A549 (cell line): ENCODE measurements around the gene HSFX3. TPM values are rescaled to one million over a fixed set of nuclear protein-coding genes. Genes with fewer than 3 reads are reported as not detected.

Experiments
- ATAC-seq, 2 experiments: fragments of 200-7000 bp in 1 of 2; fragments of >200 bp in 1 of 2; cut with Nextera tagmentation in 1 of 2; cut with Tn5 transposase in 1 of 2; 3 replicates each; pipeline versions ENCODE4 v1.8.0 to v1.9.1; 2018 to 2020; ENCODE audit warnings: mild to moderate bottlenecking in 1 of 2, moderate library complexity in 1 of 2
- CTCF ChIA-PET: fragments of 300-600 bp; sonication (Branson Sonifier 250); formaldehyde crosslinking; extraction: SDS; loops from one replicate; lab custom pipeline; 2021; ENCODE audit warnings: antibody characterized with exemption, inconsistent platforms; lab: Yijun Ruan, JAX
- POLR2A ChIA-PET: fragments of 350-600 bp; formaldehyde crosslinking; extraction: SDS; loops from one replicate; lab custom pipeline; 2021; ENCODE audit warnings: antibody characterized with exemption, inconsistent platforms; lab: Yijun Ruan, JAX
- DNase-seq, 2 experiments: peaks; one replicate each; pipeline versions ENCODE4 v3.0.0 to v3.0.0-alpha.2; 2011 to 2016; ENCODE audit warnings: low read depth in 1 of 2, low spot score in 1 of 2
- FAIRE-seq: peaks from 2 replicates; lab custom pipeline; 2011; peaks lifted over from hg19 to GRCh38; lab: Jason Lieb, UNC
- H3K27ac ChIP-seq, 2 experiments: fragments of >200 bp; sonication (Bioruptor Twin); formaldehyde crosslinking; 3 replicates each; pipeline ENCODE4 v1.5.1; 2016 to 2017
- H3K4me1 ChIP-seq: fragments of >200 bp; sonication (Bioruptor Twin); formaldehyde crosslinking; 3 replicates; pipeline ENCODE4 v1.6.1; 2016
- H3K4me2 ChIP-seq: fragments of >200 bp; sonication (Bioruptor Twin); formaldehyde crosslinking; 3 replicates; pipeline ENCODE4 v1.6.1; 2016
- H3K4me3 ChIP-seq: fragments of >200 bp; sonication (Bioruptor Twin); formaldehyde crosslinking; 3 replicates; pipeline ENCODE4 v1.5.1; 2016
- H3K9me3 ChIP-seq: fragments of >200 bp; sonication (Bioruptor Twin); formaldehyde crosslinking; 3 replicates; pipeline ENCODE4 v1.6.1; 2016
- CBX2 ChIP-seq: fragments of 200-600 bp; sonication (generic); IDR thresholded peaks from 2 replicates; pipeline ENCODE4 v1.6.1; 2016; ENCODE audit warnings: low read depth, mild to moderate bottlenecking, borderline replicate concordance
- CBX8 ChIP-seq: fragments of 200-600 bp; sonication (generic); IDR thresholded peaks from 2 replicates; pipeline ENCODE4 v1.6.1; 2016
- CEBPB ChIP-seq, 2 experiments: fragments of >200 bp in 1 of 2; sonication (Bioruptor Twin) in 1 of 2; formaldehyde crosslinking in 1 of 2; IDR thresholded peaks; 2 replicates each; pipeline ENCODE4 v1.6.1; 2012 to 2016
- CHD4 ChIP-seq: fragments of 200-600 bp; sonication (generic); IDR thresholded peaks from 2 replicates; pipeline ENCODE4 v1.6.1; 2016; ENCODE audit warnings: antibody characterized with exemption, mild to moderate bottlenecking, borderline replicate concordance
- E2F6 ChIP-seq: IDR thresholded peaks from 2 replicates; pipeline ENCODE4 v1.6.1; 2012; ENCODE audit warnings: low read depth, borderline replicate concordance
- EHMT2 ChIP-seq: fragments of 200-600 bp; sonication (generic); IDR thresholded peaks from 2 replicates; pipeline ENCODE4 v1.6.1; 2016; ENCODE audit warnings: antibody characterized with exemption, low read depth, mild to moderate bottlenecking, moderate library complexity
- ELK1 ChIP-seq: fragments of 150-350 bp; IDR thresholded peaks from 2 replicates; pipeline ENCODE4 v1.6.1; 2014; ENCODE audit warnings: low read depth, mild to moderate bottlenecking, low read length
- ESRRA ChIP-seq: fragments of 150-350 bp; IDR thresholded peaks from 2 replicates; pipeline ENCODE4 v1.6.1; 2014; ENCODE audit warnings: mild to moderate bottlenecking, low read length, borderline replicate concordance
- HDAC2 ChIP-seq: fragments of 200-600 bp; sonication (generic); IDR thresholded peaks from 2 replicates; pipeline ENCODE4 v1.6.1; 2016
- HEYL ChIP-seq: fragments of 250-450 bp; sonication (Bioruptor Pico); IDR thresholded peaks from 2 replicates; pipeline ENCODE4 v1.8.0; 2021; ENCODE audit warnings: mild to moderate bottlenecking, moderate library complexity
- HMGXB4 ChIP-seq: fragments of 250-450 bp; sonication (Bioruptor Pico); IDR thresholded peaks from 2 replicates; pipeline ENCODE4 v1.5.0; 2021; ENCODE audit warnings: mild to moderate bottlenecking, moderate library complexity, borderline replicate concordance
- HOXB5 ChIP-seq: fragments of 250-450 bp; sonication (Bioruptor Pico); IDR thresholded peaks from 2 replicates; pipeline ENCODE4 v1.5.0; 2020; ENCODE audit warnings: mild to moderate bottlenecking, moderate library complexity
- JUN ChIP-seq, 2 experiments: fragments of >200 bp; sonication (Bioruptor Twin); formaldehyde crosslinking; IDR thresholded peaks; 2 replicates in 1 of 2; 3 replicates in 1 of 2; pipeline ENCODE4 v1.6.1; 2016 to 2017
- KDM5A ChIP-seq: fragments of 200-600 bp; sonication (generic); IDR thresholded peaks from 2 replicates; pipeline ENCODE4 v1.6.1; 2016; ENCODE audit warnings: antibody characterized with exemption, mild to moderate bottlenecking
- MAZ ChIP-seq: fragments of 150-350 bp; IDR thresholded peaks from 2 replicates; pipeline ENCODE4 v1.6.1; 2014; ENCODE audit warnings: antibody characterized with exemption, low read depth, low read length, borderline replicate concordance
- NPAS2 ChIP-seq: fragments of 250-450 bp; sonication (Bioruptor Pico); IDR thresholded peaks from 2 replicates; pipeline ENCODE4 v1.8.0; 2022; ENCODE audit warnings: mild to moderate bottlenecking, moderate library complexity, borderline replicate concordance
- POLR2A ChIP-seq: IDR thresholded peaks from 2 replicates; pipeline ENCODE4 v1.6.1; 2012; ENCODE audit warnings: mild to moderate bottlenecking, low read length
- POLR2AphosphoS2 ChIP-seq: conservative IDR thresholded peaks from 2 replicates; pipeline ENCODE4 v1.6.1; 2012; ENCODE audit warnings: low read length, improper control_type of control experiment, inconsistent platforms
- RAD21 ChIP-seq, 2 experiments: fragments of >200 bp in 1 of 2; sonication (Bioruptor Twin) in 1 of 2; formaldehyde crosslinking in 1 of 2; IDR thresholded peaks in 1 of 2; conservative IDR thresholded peaks in 1 of 2; 2 replicates in 1 of 2; 3 replicates in 1 of 2; pipeline ENCODE4 v1.6.1; 2012 to 2018; ENCODE audit warnings: inconsistent platforms in 1 of 2
- REST ChIP-seq: fragments of 200-600 bp; sonication (generic); IDR thresholded peaks from 2 replicates; pipeline ENCODE4 v1.6.1; 2016; ENCODE audit warnings: antibody characterized with exemption, mild to moderate bottlenecking, moderate library complexity
- SMC3 ChIP-seq: fragments of >200 bp; sonication (Bioruptor Twin); formaldehyde crosslinking; IDR thresholded peaks from 3 replicates; pipeline ENCODE4 v1.6.1; 2018; ENCODE audit warnings: inconsistent platforms
- SREBF2 ChIP-seq: fragments of 450-650 bp; IDR thresholded peaks from 2 replicates; pipeline ENCODE4 v1.6.1; 2014; ENCODE audit warnings: mild to moderate bottlenecking, moderate library complexity
- TFCP2L1 ChIP-seq: fragments of 250-450 bp; sonication (Bioruptor Pico); IDR thresholded peaks from 2 replicates; pipeline ENCODE4 v1.5.0; 2021; ENCODE audit warnings: mild to moderate bottlenecking
- ZC3H11A ChIP-seq: fragments of 450-650 bp; IDR thresholded peaks from 2 replicates; pipeline ENCODE4 v1.6.1; 2014; ENCODE audit warnings: antibody characterized with exemption, mild to moderate bottlenecking
- ZSCAN20 ChIP-seq: fragments of 250-450 bp; sonication (Bioruptor Pico); IDR thresholded peaks from 2 replicates; pipeline ENCODE4 v1.8.0; 2022; ENCODE audit warnings: mild to moderate bottlenecking, moderate library complexity
- WGBS: methylation state at CpG from one replicate; pipeline ENCODE4 v1.1.6; 2017; ENCODE audit errors: missing lambda C conversion rate; 5-methylcytosine and 5-hydroxymethylcytosine counted together
- polyA plus RNA-seq, 4 experiments: library from polyadenylated mRNA; depleted of rRNA in 3 of 4; stranded (reverse); fragments of >200 nt; fragmentation: RNase III in 1 of 4; extraction: RNeasy Plus Mini Kit Qiagen cat#74134 plus additional on column Dnase treatment in 1 of 4; gene quantifications; 2 replicates in 3 of 4; 3 replicates in 1 of 4; pipeline ENCODE4 v1.2.3, GENCODE V29; 2011 to 2017

The HSFX3 gene
- polyA plus RNA-seq, 2 of the 4 experiments (the other 2 are of a cell fraction) = not detected

GRCh38 chrX:149568701-149569296, 19.1 kb upstream of the HSFX3 start:
- Histone ChIP-seq H3K27ac (no peak overlapping the region), H3K9me3 (no peaks in the 10 kb centered on the region), H3K4me3 (no peak overlapping the region)
- DNase-seq = no peak
- no peak for TF ChIP-seq ZSCAN20 (CRISPR knock-in tag)
- TF ChIP-seq HMGXB4 = no peak
- TF ChIP-seq TFCP2L1 = no peak
- no peak for TF ChIP-seq HDAC2
- TF ChIP-seq ESRRA = no peak
- no peak for TF ChIP-seq SMC3
- TF ChIP-seq ELK1 = no peak
- no peak for TF ChIP-seq CHD4
- TF ChIP-seq POLR2AphosphoS2 = no peak
- no peak for TF ChIP-seq HOXB5 (CRISPR knock-in tag)
- TF ChIP-seq E2F6 = no peak
- TF ChIP-seq MAZ = no peak
- no peak for TF ChIP-seq JUN (IDR thresholded peaks at IDR 0.05)
- TF ChIP-seq RAD21 (conservative IDR thresholded peaks at IDR 0.05 in 1 of 2, IDR thresholded peaks at IDR 0.05 in 1 of 2) = no peak
- no peak for TF ChIP-seq KDM5A
- TF ChIP-seq CBX8 = no peak
- TF ChIP-seq CBX2 = no peak
- no peak for TF ChIP-seq HEYL (CRISPR knock-in tag)
- no peak for TF ChIP-seq POLR2A
- TF ChIP-seq CEBPB (IDR thresholded peaks at IDR 0.05) = no peak
- TF ChIP-seq, all 56 proteins: peak for 0
- Histone ChIP-seq H3K4me2 (no peak overlapping the region), H3K4me1 (no peaks in the 10 kb centered on the region)
- ChIA-PET CTCF (no interaction called here), POLR2A (no interaction called here)
- FAIRE-seq (peak; percentile 7), ATAC-seq (no peak)
- 56% methylated on average over 5 of the region's 5 CpGs for WGBS

GRCh38 chrX:149567621-149568417, 18.1 kb upstream of the HSFX3 start:
- no peak; a peak in 1 of 6 replicates for ATAC-seq
- no peak for FAIRE-seq
- TF ChIP-seq REST = no peak
- no peak for TF ChIP-seq NPAS2 (CRISPR knock-in tag)
- TF ChIP-seq EHMT2 = no peak
- TF ChIP-seq SREBF2 = no peak
- no peak for TF ChIP-seq JUN (IDR thresholded peaks at IDR 0.05)
- no peak for TF ChIP-seq ZC3H11A
- no peaks in the 10 kb centered on the region for H3K9me3 ChIP-seq
- 59% methylated on average over 5 of the region's 7 CpGs for WGBS
- CTCF ChIA-PET = no interaction called here
- no peak overlapping the region for H3K27ac ChIP-seq
- H3K4me2 ChIP-seq = no peak overlapping the region
- POLR2A ChIA-PET = no interaction called here
- H3K4me3 ChIP-seq = no peak overlapping the region
- DNase-seq = no peak
- no peaks in the 10 kb centered on the region for H3K4me1 ChIP-seq
